ENCODE data around the gene RUNX2.

Gene RUNX2

GRCh38 chr6:45420909-45421708 lies 93.0 kb downstream of the RUNX2 start:
- POLR2A ChIA-PET, result interaction anchor here (1.7 to 5.7 kb wide), 2 partner anchors 43 to 293 kb away, joined by 6 to 33 read pairs; partner anchors contain the start of gene SUPT3H
- DNase-seq (ENCODE audit: extremely low spot score), result peak; percentile 38

GRCh38 chr6:45421709-45422502 lies 93.8 kb downstream of the RUNX2 start:
- CTCF ChIA-PET, result interaction anchor here (0.6 to 1.8 kb wide), 2 partner anchors 99 to 293 kb away, joined by 3 to 4 read pairs; no protein-coding TSS in a partner anchor
- DNase-seq (ENCODE audit: extremely low spot score), result peak; percentile 59
- TF ChIP-seq FOXM1 (IDR thresholded peaks at IDR 0.05; ENCODE audit: borderline replicate concordance), result 0 out of 2 replicates have a peak, but pooled peaks have one; percentile 33
- TF ChIP-seq L3MBTL2 (conservative IDR thresholded peaks at IDR 0.05), result peak; percentile 56
- no peak for TF ChIP-seq FOXK2 (IDR thresholded peaks at IDR 0.05)
- POLR2A ChIA-PET, result interaction anchor here (5.7 kb wide), 1 partner anchor 44 kb away, joined by 33 read pairs; the partner anchor contains the start of gene SUPT3H

More at GRCh38 chr6:45420909-45421708, 93.0 kb downstream of the RUNX2 start:
- TF ChIP-seq FOXM1 (IDR thresholded peaks at IDR 0.05; ENCODE audit: borderline replicate concordance) (no peak), ARNT (IDR thresholded peaks at IDR 0.05) (no peak), TARDBP (IDR thresholded peaks at IDR 0.05) (no peak), ZNF384 (IDR thresholded peaks at IDR 0.05) (no peak), CTBP1 (IDR thresholded peaks at IDR 0.05; ENCODE audit: borderline replicate concordance) (no peak), FOXA1 (IDR thresholded peaks at IDR 0.05) (no peak), SP1 (IDR thresholded peaks at IDR 0.05) (no peak), L3MBTL2 (conservative IDR thresholded peaks at IDR 0.05) (no peak), LEF1 (IDR thresholded peaks at IDR 0.05; ENCODE audit: borderline replicate concordance) (no peak), NFRKB (IDR thresholded peaks at IDR 0.05) (no peak), BHLHE40 (IDR thresholded peaks at IDR 0.05; ENCODE audit: borderline replicate concordance) (no peak), ELF4 (IDR thresholded peaks at IDR 0.05) (no peak), FOXK2 (IDR thresholded peaks at IDR 0.05) (no peak), SUZ12 (IDR thresholded peaks at IDR 0.05) (no peak), PKNOX1 (IDR thresholded peaks at IDR 0.05) (no peak), HDGF (IDR thresholded peaks at IDR 0.05; ENCODE audit: borderline replicate concordance) (no peak)
- CTCF ChIA-PET, result interaction anchor here (0.6 to 1.8 kb wide), 3 partner anchors 100 to 293 kb away, joined by 3 to 4 read pairs (median 3); no protein-coding TSS in a partner anchor

- TF ChIP-seq FOXM1 (IDR thresholded peaks at IDR 0.05; ENCODE audit: borderline replicate concordance) (0 out of 2 replicates have a peak, but pooled peaks have one; percentile 16), TARDBP (IDR thresholded peaks at IDR 0.05) (no peak), ARNT (IDR thresholded peaks at IDR 0.05) (0 out of 2 replicates have a peak, but pooled peaks have one; percentile 11)
- DNase-seq (ENCODE audit: extremely low spot score), result peak; percentile 14
- ChIA-PET CTCF (no interaction called here), POLR2A (interaction anchor here (5.7 kb wide), 1 partner anchor 45 kb away, joined by 33 read pairs; the partner anchor contains the start of gene SUPT3H)
Observed at GRCh38 chr6:45422503-45423110, 94.5 kb downstream of the RUNX2 start.

- no peak for DNase-seq (ENCODE audit: extremely low spot score)
- ChIA-PET POLR2A (interaction anchor here (5.7 kb wide), 1 partner anchor 45 kb away, joined by 33 read pairs; the partner anchor contains the start of gene SUPT3H), CTCF (interaction anchor here (0.6 kb wide), 1 partner anchor 266 kb away, joined by 3 read pairs; no protein-coding TSS in a partner anchor)
Observed at GRCh38 chr6:45423111-45423823, 95.1 kb downstream of the RUNX2 start.

More at GRCh38 chr6:45423111-45423823, 95.1 kb downstream of the RUNX2 start:
- TF ChIP-seq FOXA1 (IDR thresholded peaks at IDR 0.05) (no peak), ZNF384 (IDR thresholded peaks at IDR 0.05) (no peak), SP1 (IDR thresholded peaks at IDR 0.05) (no peak), NFRKB (IDR thresholded peaks at IDR 0.05) (no peak), ARNT (IDR thresholded peaks at IDR 0.05) (no peak), LEF1 (IDR thresholded peaks at IDR 0.05; ENCODE audit: borderline replicate concordance) (no peak), PKNOX1 (IDR thresholded peaks at IDR 0.05) (no peak), FOXK2 (IDR thresholded peaks at IDR 0.05) (no peak), L3MBTL2 (conservative IDR thresholded peaks at IDR 0.05) (no peak), HDGF (IDR thresholded peaks at IDR 0.05; ENCODE audit: borderline replicate concordance) (no peak), FOXM1 (IDR thresholded peaks at IDR 0.05; ENCODE audit: borderline replicate concordance) (no peak)

Data from HEK293T (cell line).